ENCODE data around the gene SCLY. TPM values are rescaled to one million over a fixed set of nuclear protein-coding genes. Genes with fewer than 3 reads are reported as not detected.

Gene SCLY
- total RNA-seq, 1 donor from 2014 or later: 8.8 TPM

GRCh38 chr2:238142382-238143205 is 81.8 kb downstream of the SCLY start:
- no peak for DNase-seq (ENCODE audit: low spot score)
- intact Hi-C loops (cut with DNase I): no loop called here

GRCh38 chr2:238143239-238143951 is 82.6 kb downstream of the SCLY start:
- intact Hi-C loops (cut with DNase I): no loop called here

GRCh38 chr2:238144262-238144661 is 83.5 kb downstream of the SCLY start:
- intact Hi-C loops (cut with DNase I): no loop called here
- no peak for DNase-seq (ENCODE audit: low spot score)

More at GRCh38 chr2:238143239-238143951, 82.6 kb downstream of the SCLY start:
- DNase-seq (ENCODE audit: low spot score): no peak

GRCh38 chr2:238145046-238145445 is 84.2 kb downstream of the SCLY start:
- intact Hi-C loops (cut with DNase I): no loop called here
- no peak for DNase-seq (ENCODE audit: low spot score)

GRCh38 chr2:238145851-238146250 is 85.0 kb downstream of the SCLY start:
- no peak for DNase-seq (ENCODE audit: low spot score)
- intact Hi-C loops (cut with DNase I): no loop called here

- DNase-seq (ENCODE audit: low spot score): no peak
- intact Hi-C loops (cut with DNase I): no loop called here
Measured at GRCh38 chr2:238146884-238147544, 86.2 kb downstream of the SCLY start.

GRCh38 chr2:238148981-238149380 is 88.2 kb downstream of the SCLY start:
- intact Hi-C loops (cut with DNase I): no loop called here
- no peak for DNase-seq (ENCODE audit: low spot score)

Other genes with a start within 250 kb of the SCLY start
- 253 TPM for gene RAMP1, start 201.4 kb upstream of the SCLY start, total RNA-seq
- gene UBE2F, start 94.0 kb upstream of the SCLY start, total RNA-seq: 61.0 TPM
- 0.08 TPM for gene ESPNL, start 39.3 kb downstream of the SCLY start, total RNA-seq
- 14.3 TPM for gene KLHL30, start 77.7 kb downstream of the SCLY start, total RNA-seq
- 0.62 TPM for gene ERFE, start 98.0 kb downstream of the SCLY start, total RNA-seq
- gene ILKAP, start 142.7 kb downstream of the SCLY start, total RNA-seq: 29.5 TPM
- 2.7 TPM for gene HES6, start 179.0 kb downstream of the SCLY start, total RNA-seq
- gene PER2, start 227.6 kb downstream of the SCLY start, total RNA-seq: 13.0 TPM